OCI-LY1 (cell line): ENCODE measurements around the gene ERN1.

Experiments used
- H2AFZ ChIP-seq: fragments of 200-600 bp; sonication (generic), shearing (Covaris generic); 2 replicates; pipeline ENCODE4 v1.6.0; 2014; ENCODE audit warnings: antibody characterized with exemption, mild to moderate bottlenecking, low read length
- H3F3A ChIP-seq: fragments of 200-600 bp; sonication (generic), shearing (Covaris generic); 2 replicates; pipeline ENCODE4 v1.6.0; 2014; ENCODE audit warnings: mild to moderate bottlenecking, antibody characterized with exemption, low read length, moderate library complexity; ENCODE audit not compliant: insufficient read depth
- H3K27ac ChIP-seq: fragments of 200-600 bp; sonication (generic); 2 replicates; pipeline ENCODE4 v1.5.1; 2014; ENCODE audit warnings: low read length, mixed run types, mild to moderate bottlenecking, low read depth; ENCODE audit not compliant: poor library complexity, severe bottlenecking
- H3K27me3 ChIP-seq: fragments of 200-600 bp; sonication (generic); 2 replicates; pipeline ENCODE4 v1.6.0; 2014; ENCODE audit warnings: antibody characterized with exemption, mild to moderate bottlenecking, low read length, moderate library complexity; ENCODE audit not compliant: insufficient read depth
- H3K36me3 ChIP-seq: fragments of 200-600 bp; sonication (generic); 2 replicates; pipeline ENCODE4 v1.6.1; 2014; ENCODE audit warnings: mild to moderate bottlenecking, antibody characterized with exemption, low read length, moderate library complexity, mixed read lengths; ENCODE audit not compliant: insufficient read depth
- H3K4me1 ChIP-seq: fragments of 200-600 bp; sonication (generic); 2 replicates; pipeline ENCODE4 v1.5.1; 2014; ENCODE audit warnings: mild to moderate bottlenecking, low read length, moderate library complexity; ENCODE audit not compliant: insufficient read depth, severe bottlenecking
- H3K4me2 ChIP-seq: fragments of 200-600 bp; sonication (generic), shearing (Covaris generic); 2 replicates; pipeline ENCODE4 v1.6.1; 2014; ENCODE audit warnings: low read length
- H3K4me3 ChIP-seq: fragments of 200-600 bp; sonication (generic); 2 replicates; pipeline ENCODE4 v1.5.1; 2014; ENCODE audit warnings: low read length, low read depth, mild to moderate bottlenecking, mixed read lengths; ENCODE audit not compliant: poor library complexity, severe bottlenecking
- H3K79me2 ChIP-seq: fragments of 200-600 bp; shearing (Covaris generic); 2 replicates; pipeline ENCODE4 v1.6.1; 2016; ENCODE audit warnings: mixed run types, low read length, mixed read lengths; ENCODE audit not compliant: insufficient read depth
- H3K9ac ChIP-seq: fragments of 200-600 bp; sonication (generic), shearing (Covaris generic); 2 replicates; pipeline ENCODE4 v1.6.1; 2014; ENCODE audit warnings: mild to moderate bottlenecking, low read length, mixed read lengths
- H3K9me2 ChIP-seq: fragments of 200-600 bp; sonication (generic), shearing (Covaris generic); 2 replicates; pipeline ENCODE4 v1.6.1; 2014; ENCODE audit warnings: low read depth, mild to moderate bottlenecking, low read length, mixed read lengths
- H3K9me3 ChIP-seq: fragments of 200-600 bp; shearing (Covaris generic); 2 replicates; pipeline ENCODE4 v1.6.1; 2014; ENCODE audit warnings: low read length, mixed read lengths
- H4K20me1 ChIP-seq: fragments of 200-600 bp; sonication (generic), shearing (Covaris generic); 2 replicates; pipeline ENCODE4 v1.6.0; 2016; ENCODE audit warnings: mild to moderate bottlenecking, low read length; ENCODE audit not compliant: insufficient read depth
- EZH2 ChIP-seq: fragments of 200-600 bp; sonication (generic), shearing (Covaris generic); IDR thresholded peaks from 2 replicates; pipeline ENCODE4 v1.8.0; 2017; ENCODE audit warnings: borderline replicate concordance, mixed run types, mild to moderate bottlenecking, antibody characterized with exemption, low read length, moderate library complexity, mixed read lengths
- TF ChIP-seq, protein P1 (sequence below): fragments of 200-600 bp; sonication (generic), shearing (Covaris generic); IDR thresholded peaks from 2 replicates; pipeline ENCODE4 v1.5.1; 2017; ENCODE audit warnings: mild to moderate bottlenecking, antibody characterized with exemption, low read length, moderate library complexity, mixed read lengths

The ERN1 gene

DNA sequence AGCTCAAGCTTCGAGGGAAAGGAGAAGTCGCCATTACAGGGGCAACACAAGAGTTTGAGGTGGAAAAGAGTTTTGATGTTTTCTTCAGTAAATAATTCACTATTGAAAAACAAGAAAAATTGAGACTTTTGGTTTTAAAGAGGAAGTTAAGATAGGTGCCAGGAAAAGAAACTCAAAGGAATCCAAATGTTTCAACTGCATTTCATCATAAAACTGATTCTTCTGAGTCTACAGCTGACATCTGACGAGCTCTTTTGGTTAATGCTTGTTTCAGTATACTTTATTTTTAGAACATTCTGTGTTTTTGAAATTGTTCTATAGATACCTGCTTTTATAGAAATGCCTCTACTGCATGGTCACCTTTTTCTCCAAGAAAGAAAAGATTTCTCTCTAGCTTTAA is 54.0 kb downstream of the ERN1 start:
- Histone ChIP-seq H3K9ac (no peak overlapping the region), H3K79me2 (no peaks in the 10 kb centered on the region), H3K27ac (no peak overlapping the region), H2AFZ (no peak overlapping the region), H3K4me1 (peaks cover 21% of the 10 kb centered on the region), H3K4me2 (no peak overlapping the region), H3K9me3 (no peaks in the 10 kb centered on the region), H3K36me3 (no peaks in the 10 kb centered on the region), H3F3A (no peaks in the 10 kb centered on the region), H3K27me3 (no peaks in the 10 kb centered on the region), H3K4me3 (no peak overlapping the region), H4K20me1 (no peaks in the 10 kb centered on the region), H3K9me2 (no peaks in the 10 kb centered on the region)
- TF ChIP-seq, protein P1, sequence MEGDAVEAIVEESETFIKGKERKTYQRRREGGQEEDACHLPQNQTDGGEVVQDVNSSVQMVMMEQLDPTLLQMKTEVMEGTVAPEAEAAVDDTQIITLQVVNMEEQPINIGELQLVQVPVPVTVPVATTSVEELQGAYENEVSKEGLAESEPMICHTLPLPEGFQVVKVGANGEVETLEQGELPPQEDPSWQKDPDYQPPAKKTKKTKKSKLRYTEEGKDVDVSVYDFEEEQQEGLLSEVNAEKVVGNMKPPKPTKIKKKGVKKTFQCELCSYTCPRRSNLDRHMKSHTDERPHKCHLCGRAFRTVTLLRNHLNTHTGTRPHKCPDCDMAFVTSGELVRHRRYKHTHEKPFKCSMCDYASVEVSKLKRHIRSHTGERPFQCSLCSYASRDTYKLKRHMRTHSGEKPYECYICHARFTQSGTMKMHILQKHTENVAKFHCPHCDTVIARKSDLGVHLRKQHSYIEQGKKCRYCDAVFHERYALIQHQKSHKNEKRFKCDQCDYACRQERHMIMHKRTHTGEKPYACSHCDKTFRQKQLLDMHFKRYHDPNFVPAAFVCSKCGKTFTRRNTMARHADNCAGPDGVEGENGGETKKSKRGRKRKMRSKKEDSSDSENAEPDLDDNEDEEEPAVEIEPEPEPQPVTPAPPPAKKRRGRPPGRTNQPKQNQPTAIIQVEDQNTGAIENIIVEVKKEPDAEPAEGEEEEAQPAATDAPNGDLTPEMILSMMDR: no peak
- TF ChIP-seq EZH2: no peak

DNA sequence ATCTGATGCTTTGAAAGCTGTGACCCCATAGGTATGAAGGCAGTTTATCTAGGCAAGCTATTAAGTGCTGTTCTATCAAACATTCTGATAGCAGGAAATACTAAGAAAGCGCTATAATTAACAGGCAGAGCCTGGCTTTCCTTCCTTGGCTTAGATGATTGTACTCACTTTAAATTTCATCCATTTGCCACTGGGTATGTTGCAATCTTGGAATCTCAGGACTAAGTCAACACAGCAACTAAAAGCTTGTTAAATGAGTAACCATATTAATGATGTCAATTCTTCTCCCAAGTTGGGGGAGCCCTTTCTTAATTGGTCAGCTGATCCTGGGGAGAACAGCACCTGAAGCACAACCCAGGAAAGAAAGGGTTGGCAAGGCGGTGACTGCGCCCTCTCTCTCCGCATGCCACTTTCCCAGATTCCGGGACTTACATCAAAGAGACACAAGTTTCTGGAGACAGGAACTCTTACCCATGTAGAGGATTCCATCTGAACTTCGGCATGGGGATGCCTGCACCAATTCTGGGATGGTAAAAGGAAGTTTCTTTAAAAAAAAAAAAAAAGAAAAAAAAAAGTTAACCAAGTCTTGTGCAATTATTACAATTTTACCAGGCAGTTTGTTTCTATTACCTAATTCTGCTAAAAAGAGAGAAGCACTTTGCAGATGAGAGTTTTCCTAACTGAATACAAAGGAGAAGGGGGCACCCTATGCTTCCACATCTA is 55.1 kb downstream of the ERN1 start:
- Histone ChIP-seq H3K79me2 (no peaks in the 10 kb centered on the region), H3K27ac (no peak overlapping the region), H3K9me2 (no peaks in the 10 kb centered on the region), H2AFZ (no peak overlapping the region), H3F3A (no peaks in the 10 kb centered on the region), H3K4me3 (no peak overlapping the region), H3K4me1 (peaks cover 21% of the 10 kb centered on the region), H3K27me3 (no peaks in the 10 kb centered on the region), H3K36me3 (peaks cover under 1% of the 10 kb centered on the region; the same call in 1 of the 2 replicates), H3K9ac (no peak overlapping the region), H3K9me3 (no peaks in the 10 kb centered on the region), H4K20me1 (no peaks in the 10 kb centered on the region), H3K4me2 (no peak overlapping the region)
- TF ChIP-seq EZH2: no peak
- TF ChIP-seq, protein P1: no peak

DNA sequence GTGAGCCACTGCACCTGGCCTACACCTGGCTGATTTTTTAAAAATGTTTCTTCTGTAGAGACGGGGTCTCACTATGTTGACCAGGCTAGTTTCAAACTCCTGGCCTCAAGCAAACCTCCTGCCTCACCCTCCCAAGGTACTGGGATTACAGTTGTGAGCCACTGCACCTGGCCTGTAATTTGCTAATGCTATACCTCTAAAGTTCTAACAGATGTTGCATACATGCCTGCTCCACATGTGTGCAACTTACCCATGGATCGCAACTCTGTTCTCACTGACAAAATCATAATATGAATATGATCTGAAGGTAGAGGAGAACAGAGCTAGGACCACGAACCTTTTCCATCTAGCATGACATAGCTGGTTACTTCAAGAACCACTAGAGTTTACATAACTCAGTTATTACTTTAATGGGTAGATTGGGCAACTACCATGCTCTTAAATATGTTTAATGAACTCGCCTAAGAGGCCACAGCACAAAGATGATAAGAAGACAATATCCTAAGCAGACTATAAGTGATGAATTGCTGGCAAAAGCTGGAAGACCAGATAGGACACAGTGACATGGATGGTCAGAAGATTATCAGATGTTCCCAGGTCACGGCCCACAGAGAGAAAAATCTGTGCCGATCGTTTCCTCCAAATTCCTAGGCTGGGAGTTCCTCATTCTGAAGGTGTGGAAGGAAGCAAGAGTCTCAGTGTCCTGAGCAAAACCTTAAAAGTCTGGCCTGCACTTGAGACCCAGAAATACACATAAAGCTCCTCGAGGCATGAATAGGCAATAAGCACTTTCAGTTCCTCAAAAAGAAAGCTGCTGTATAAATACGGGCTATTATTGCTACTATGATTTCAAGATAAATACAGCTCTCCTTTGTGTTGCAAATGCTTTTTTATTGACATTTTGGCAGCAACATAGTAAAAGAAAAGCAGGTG is 55.9 kb downstream of the ERN1 start:
- no peaks in the 10 kb centered on the region for H3K9me2 ChIP-seq
- no peaks in the 10 kb centered on the region for H4K20me1 ChIP-seq
- H3K9me3 ChIP-seq: peaks cover 6% of the 10 kb centered on the region; the same call in 1 of the 2 replicates
- no peak overlapping the region for H3K4me3 ChIP-seq
- no peaks in the 10 kb centered on the region for H3F3A ChIP-seq
- peaks cover 21% of the 10 kb centered on the region for H3K4me1 ChIP-seq
- no peaks in the 10 kb centered on the region for H3K27me3 ChIP-seq
- H3K36me3 ChIP-seq: peaks cover 9% of the 10 kb centered on the region; the same call in 1 of the 2 replicates
- H3K9ac ChIP-seq: no peak overlapping the region
- no peaks in the 10 kb centered on the region for H3K79me2 ChIP-seq
- TF ChIP-seq, protein P1: no peak
- TF ChIP-seq EZH2: no peak
- H3K27ac ChIP-seq: no peak overlapping the region
- H3K4me2 ChIP-seq: peak overlapping the region; percentile 9; the same call in 1 of the 2 replicates
- H2AFZ ChIP-seq: no peak overlapping the region
